Upper lobe of left lung (tissue), 4 donors: ENCODE data around the gene RFTN2.

Experiments used
- EP300 ChIP-seq, 4 donors: sonication (generic); formaldehyde crosslinking; IDR thresholded peaks; one replicate each; pipeline ENCODE4 v1.5.1; 2017; ENCODE audit warnings: antibody characterized with exemption in 4 of 4, control low read depth in 2 of 4
- POLR2A ChIP-seq, 4 donors: fragments of 450-650 bp; IDR thresholded peaks; one replicate each; pipeline ENCODE4 v1.5.1; 2016 to 2017; ENCODE audit warnings: antibody characterized with exemption in 4 of 4, mild to moderate bottlenecking in 2 of 4
- POLR2AphosphoS5 ChIP-seq, 2 donors: sonication (generic); formaldehyde crosslinking; IDR thresholded peaks; one replicate each; pipeline ENCODE4 v1.5.1; 2017; ENCODE audit warnings: antibody characterized with exemption in 2 of 2
- TF ChIP-seq, protein P1 (sequence below), 6 experiments: fragments of 450-650 bp in 4 of 6; fragments of 200-600 bp in 2 of 6; sonication (generic) in 2 of 6; IDR thresholded peaks; one replicate each; pipeline ENCODE4 v1.5.1; 2016 to 2019; ENCODE audit warnings: antibody characterized with exemption in 6 of 6

DNA sequence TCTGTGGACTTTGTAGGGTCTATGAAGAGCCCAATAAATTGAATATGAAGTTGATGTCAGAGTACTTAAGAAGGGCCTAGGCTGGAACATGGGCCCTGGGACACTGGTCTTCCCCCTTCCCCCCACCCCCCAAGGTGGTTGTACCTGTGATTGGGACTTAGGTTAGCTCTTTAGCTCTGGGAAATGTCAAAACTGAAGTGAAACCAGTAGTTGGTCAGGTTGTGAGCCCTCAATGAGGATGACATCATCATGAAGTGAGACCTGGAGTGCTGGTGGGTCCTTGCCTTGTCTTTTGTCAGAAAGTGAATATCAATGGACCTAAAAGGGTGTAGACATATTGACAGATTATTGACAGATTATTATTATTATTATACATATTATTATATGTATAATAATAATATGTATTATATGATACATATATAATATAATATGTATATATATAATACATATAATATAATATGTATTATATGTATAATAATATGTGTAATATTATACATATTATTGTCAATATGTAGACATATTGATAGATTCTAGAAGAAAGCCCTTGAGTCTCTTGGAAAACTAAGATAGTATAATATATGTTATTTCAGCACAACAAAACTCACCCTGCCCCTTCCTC lies 35.1 kb upstream of the RFTN2 start:
- TF ChIP-seq, protein P1, sequence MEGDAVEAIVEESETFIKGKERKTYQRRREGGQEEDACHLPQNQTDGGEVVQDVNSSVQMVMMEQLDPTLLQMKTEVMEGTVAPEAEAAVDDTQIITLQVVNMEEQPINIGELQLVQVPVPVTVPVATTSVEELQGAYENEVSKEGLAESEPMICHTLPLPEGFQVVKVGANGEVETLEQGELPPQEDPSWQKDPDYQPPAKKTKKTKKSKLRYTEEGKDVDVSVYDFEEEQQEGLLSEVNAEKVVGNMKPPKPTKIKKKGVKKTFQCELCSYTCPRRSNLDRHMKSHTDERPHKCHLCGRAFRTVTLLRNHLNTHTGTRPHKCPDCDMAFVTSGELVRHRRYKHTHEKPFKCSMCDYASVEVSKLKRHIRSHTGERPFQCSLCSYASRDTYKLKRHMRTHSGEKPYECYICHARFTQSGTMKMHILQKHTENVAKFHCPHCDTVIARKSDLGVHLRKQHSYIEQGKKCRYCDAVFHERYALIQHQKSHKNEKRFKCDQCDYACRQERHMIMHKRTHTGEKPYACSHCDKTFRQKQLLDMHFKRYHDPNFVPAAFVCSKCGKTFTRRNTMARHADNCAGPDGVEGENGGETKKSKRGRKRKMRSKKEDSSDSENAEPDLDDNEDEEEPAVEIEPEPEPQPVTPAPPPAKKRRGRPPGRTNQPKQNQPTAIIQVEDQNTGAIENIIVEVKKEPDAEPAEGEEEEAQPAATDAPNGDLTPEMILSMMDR (IDR thresholded peaks at IDR 0.05): no peak
- TF ChIP-seq POLR2AphosphoS5 (IDR thresholded peaks at IDR 0.05): no peak
- no peak for TF ChIP-seq POLR2A (IDR thresholded peaks at IDR 0.05)
- no peak for TF ChIP-seq EP300 (IDR thresholded peaks at IDR 0.05)
